DND-41 (cell line): ENCODE measurements around the gene SPANXN2.
"Not testable (repeated sequence)": the region's sequence is repeated elsewhere in the genome, so short reads cannot be mapped to it uniquely, and the experiment has no call there.

ENCODE experiments used
- EZH2 ChIP-seq: IDR thresholded peaks from 3 replicates; pipeline ENCODE4 v1.6.1; 2012; ENCODE audit warnings: borderline replicate concordance, low read depth, mild to moderate bottlenecking, moderate library complexity, low read length, inconsistent platforms; ENCODE audit not compliant: severe bottlenecking
- TF ChIP-seq, protein P1 (sequence below): IDR thresholded peaks from 2 replicates; pipeline ENCODE4 v1.5.1; 2012; ENCODE audit warnings: borderline replicate concordance, low read length, moderate library complexity, mild to moderate bottlenecking; ENCODE audit not compliant: poor library complexity, severe bottlenecking; ENCODE audit errors: extremely low read depth

DNA sequence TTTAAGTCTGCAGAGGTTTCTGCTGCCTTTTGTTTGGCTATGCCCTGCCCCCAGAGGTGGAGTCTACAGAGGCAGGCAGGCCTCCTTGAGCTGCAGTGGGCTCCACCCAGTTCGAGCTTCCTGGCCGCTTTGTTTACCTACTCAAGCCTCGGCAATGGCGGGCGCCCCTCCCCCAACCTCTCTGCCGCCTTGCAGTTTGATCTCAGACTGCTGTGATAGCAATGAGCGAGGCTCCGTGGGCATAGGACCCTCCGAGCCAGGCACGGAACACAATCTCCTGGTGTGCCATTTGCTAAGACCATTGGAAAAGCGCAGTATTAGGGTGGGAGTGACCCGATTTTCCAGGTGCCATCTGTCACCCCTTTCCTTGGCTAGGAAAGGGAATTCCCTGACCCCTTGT is 47.2 kb upstream of the SPANXN2 start:
- TF ChIP-seq, protein P1, sequence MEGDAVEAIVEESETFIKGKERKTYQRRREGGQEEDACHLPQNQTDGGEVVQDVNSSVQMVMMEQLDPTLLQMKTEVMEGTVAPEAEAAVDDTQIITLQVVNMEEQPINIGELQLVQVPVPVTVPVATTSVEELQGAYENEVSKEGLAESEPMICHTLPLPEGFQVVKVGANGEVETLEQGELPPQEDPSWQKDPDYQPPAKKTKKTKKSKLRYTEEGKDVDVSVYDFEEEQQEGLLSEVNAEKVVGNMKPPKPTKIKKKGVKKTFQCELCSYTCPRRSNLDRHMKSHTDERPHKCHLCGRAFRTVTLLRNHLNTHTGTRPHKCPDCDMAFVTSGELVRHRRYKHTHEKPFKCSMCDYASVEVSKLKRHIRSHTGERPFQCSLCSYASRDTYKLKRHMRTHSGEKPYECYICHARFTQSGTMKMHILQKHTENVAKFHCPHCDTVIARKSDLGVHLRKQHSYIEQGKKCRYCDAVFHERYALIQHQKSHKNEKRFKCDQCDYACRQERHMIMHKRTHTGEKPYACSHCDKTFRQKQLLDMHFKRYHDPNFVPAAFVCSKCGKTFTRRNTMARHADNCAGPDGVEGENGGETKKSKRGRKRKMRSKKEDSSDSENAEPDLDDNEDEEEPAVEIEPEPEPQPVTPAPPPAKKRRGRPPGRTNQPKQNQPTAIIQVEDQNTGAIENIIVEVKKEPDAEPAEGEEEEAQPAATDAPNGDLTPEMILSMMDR, result not testable (repeated sequence)
- TF ChIP-seq EZH2, result not testable (repeated sequence)
